ENCODE results near the gene DEDD.

GRCh38 chr1:161132410-161133219 lies at the start of gene DEDD:
- TF ChIP-seq RAD21 (IDR thresholded peaks at IDR 0.05; ENCODE audit: low read length): no peak
- TF ChIP-seq POLR2A (IDR thresholded peaks at IDR 0.05; ENCODE audit: low read depth, low read length): no peak
- TF ChIP-seq CEBPB (IDR thresholded peaks at IDR 0.05; ENCODE audit: low read depth, low read length): no peak
- no peak; the same call in 1 of the 2 replicates for TF ChIP-seq CTCF (conservative IDR thresholded peaks at IDR 0.05; ENCODE audit: low read depth, low read length)
- no peak for TF ChIP-seq NFE2L2 (IDR thresholded peaks at IDR 0.05; ENCODE audit: low read depth, low read length)
- TF ChIP-seq FOS (IDR thresholded peaks at IDR 0.05; ENCODE audit: low read depth, low read length): no peak
- no peak; the same call in 1 of the 2 replicates for TF ChIP-seq MXI1 (IDR thresholded peaks at IDR 0.05; ENCODE audit: borderline replicate concordance, low read depth, low read length)
